Gastroesophageal sphincter (tissue), 4 donors: ENCODE measurements around the gene PNPO. TPM values are rescaled to one million over a fixed set of nuclear protein-coding genes. Genes with fewer than 3 reads are reported as not detected.

Experiments
- ATAC-seq: fragments of 150-250 bp; one replicate; pipeline ENCODE4 v1.9.1; 2016; ENCODE audit warnings: mild to moderate bottlenecking, moderate library complexity
- H3K27ac ChIP-seq, 4 donors: fragments of 200-600 bp; sonication (generic) in 3 of 4; 1 replicate in 3 of 4; 2 replicates in 1 of 4; pipeline ENCODE4 v1.5.1; 2016 to 2019
- H3K27me3 ChIP-seq: fragments of 200-600 bp; sonication (generic); one replicate; pipeline ENCODE4 v1.5.1; 2019
- H3K36me3 ChIP-seq, 2 donors: fragments of 200-600 bp; sonication (generic); one replicate each; pipeline ENCODE4 v1.5.1; 2019; ENCODE audit warnings: control low read depth in 1 of 2
- H3K4me1 ChIP-seq, 3 donors: fragments of 200-600 bp; sonication (generic); 1 replicate in 2 of 3; 2 replicates in 1 of 3; pipeline ENCODE4 v1.5.1; 2016 to 2019; ENCODE audit warnings: control low read depth in 2 of 3
- H3K4me3 ChIP-seq, 2 donors: fragments of 200-600 bp; sonication (generic); one replicate each; pipeline ENCODE4 v1.5.1; 2019; ENCODE audit warnings: mild to moderate bottlenecking in 1 of 2, moderate library complexity in 1 of 2
- H3K9me3 ChIP-seq, 3 donors: fragments of 200-600 bp; sonication (generic); one replicate each; pipeline ENCODE4 v1.5.1; 2017 to 2019; ENCODE audit warnings: control low read depth in 2 of 3
- EP300 ChIP-seq: sonication (generic); formaldehyde crosslinking; IDR thresholded peaks from one replicate; pipeline ENCODE4 v1.6.1; 2017; ENCODE audit warnings: antibody characterized with exemption, mild to moderate bottlenecking
- POLR2A ChIP-seq, 2 donors: fragments of 450-650 bp; IDR thresholded peaks; one replicate each; pipeline ENCODE4 v1.6.1; 2017; ENCODE audit warnings: antibody characterized with exemption in 2 of 2, mild to moderate bottlenecking in 2 of 2, moderate library complexity in 1 of 2
- POLR2AphosphoS5 ChIP-seq: sonication (generic); formaldehyde crosslinking; IDR thresholded peaks from one replicate; pipeline ENCODE4 v1.6.1; 2017; ENCODE audit warnings: antibody characterized with exemption
- WGBS, 2 donors: methylation state at CpG; one replicate each; pipeline ENCODE4 v1.1.5; 2018; ENCODE audit warnings: low coverage in 1 of 2; 5-methylcytosine and 5-hydroxymethylcytosine counted together
- total RNA-seq, 4 donors: library from RNA; depleted of rRNA; stranded (reverse); fragments of >200 nt; gene quantifications; one replicate each; pipeline ENCODE4 v1.1.0, GENCODE V29; 2016
- TF ChIP-seq, protein P1 (sequence below), 4 experiments: fragments of 200-600 bp in 2 of 4; fragments of 450-650 bp in 2 of 4; sonication (generic) in 1 of 4; IDR thresholded peaks; one replicate each; pipeline ENCODE4 v1.5.1; 2017 to 2019; ENCODE audit warnings: antibody characterized with exemption in 4 of 4, mild to moderate bottlenecking in 2 of 4, moderate library complexity in 2 of 4

PNPO gene
- total RNA-seq, 4 donors from 2014 or later, result 20.3 to 43.9 (median 21.9) TPM

DNA sequence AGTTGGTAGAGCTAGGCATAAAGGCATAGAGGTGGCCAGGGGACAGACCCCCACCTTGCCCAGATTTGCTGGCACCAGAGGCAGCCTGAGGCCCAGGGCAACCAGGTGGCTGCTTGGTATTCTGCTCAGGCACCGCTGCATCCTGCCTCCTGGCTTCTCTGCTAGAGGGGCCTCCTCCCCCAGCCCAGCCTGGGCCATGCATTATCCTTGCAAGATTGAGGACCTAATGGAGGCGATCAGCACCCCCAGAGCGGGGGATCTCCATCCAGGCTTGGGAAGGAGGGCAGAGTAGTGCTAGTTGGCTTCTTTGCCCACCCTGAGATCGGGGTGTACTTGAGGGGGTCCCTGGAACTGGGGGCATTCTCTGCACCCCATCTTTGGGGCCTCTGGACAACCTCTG, 53.4 kb downstream of the PNPO start:
- Histone ChIP-seq H3K36me3 (no peaks in the 10 kb centered on the region), H3K4me1 (no peaks in the 10 kb centered on the region), H3K4me3 (no peak overlapping the region), H3K27me3 (peaks cover 39% of the 10 kb centered on the region), H3K27ac (no peak overlapping the region), H3K9me3 (no peaks in the 10 kb centered on the region)
- 95% methylated on average over 3 of the region's 4 CpGs; no CpG with 5 or more reads in 1 of the 2 donors for WGBS, 2 donors
- no peak for TF ChIP-seq EP300
- TF ChIP-seq POLR2A (IDR thresholded peaks at IDR 0.05), result no peak
- TF ChIP-seq, protein P1, sequence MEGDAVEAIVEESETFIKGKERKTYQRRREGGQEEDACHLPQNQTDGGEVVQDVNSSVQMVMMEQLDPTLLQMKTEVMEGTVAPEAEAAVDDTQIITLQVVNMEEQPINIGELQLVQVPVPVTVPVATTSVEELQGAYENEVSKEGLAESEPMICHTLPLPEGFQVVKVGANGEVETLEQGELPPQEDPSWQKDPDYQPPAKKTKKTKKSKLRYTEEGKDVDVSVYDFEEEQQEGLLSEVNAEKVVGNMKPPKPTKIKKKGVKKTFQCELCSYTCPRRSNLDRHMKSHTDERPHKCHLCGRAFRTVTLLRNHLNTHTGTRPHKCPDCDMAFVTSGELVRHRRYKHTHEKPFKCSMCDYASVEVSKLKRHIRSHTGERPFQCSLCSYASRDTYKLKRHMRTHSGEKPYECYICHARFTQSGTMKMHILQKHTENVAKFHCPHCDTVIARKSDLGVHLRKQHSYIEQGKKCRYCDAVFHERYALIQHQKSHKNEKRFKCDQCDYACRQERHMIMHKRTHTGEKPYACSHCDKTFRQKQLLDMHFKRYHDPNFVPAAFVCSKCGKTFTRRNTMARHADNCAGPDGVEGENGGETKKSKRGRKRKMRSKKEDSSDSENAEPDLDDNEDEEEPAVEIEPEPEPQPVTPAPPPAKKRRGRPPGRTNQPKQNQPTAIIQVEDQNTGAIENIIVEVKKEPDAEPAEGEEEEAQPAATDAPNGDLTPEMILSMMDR (IDR thresholded peaks at IDR 0.05), result no peak
- TF ChIP-seq POLR2AphosphoS5, result no peak
- no peak for ATAC-seq

DNA sequence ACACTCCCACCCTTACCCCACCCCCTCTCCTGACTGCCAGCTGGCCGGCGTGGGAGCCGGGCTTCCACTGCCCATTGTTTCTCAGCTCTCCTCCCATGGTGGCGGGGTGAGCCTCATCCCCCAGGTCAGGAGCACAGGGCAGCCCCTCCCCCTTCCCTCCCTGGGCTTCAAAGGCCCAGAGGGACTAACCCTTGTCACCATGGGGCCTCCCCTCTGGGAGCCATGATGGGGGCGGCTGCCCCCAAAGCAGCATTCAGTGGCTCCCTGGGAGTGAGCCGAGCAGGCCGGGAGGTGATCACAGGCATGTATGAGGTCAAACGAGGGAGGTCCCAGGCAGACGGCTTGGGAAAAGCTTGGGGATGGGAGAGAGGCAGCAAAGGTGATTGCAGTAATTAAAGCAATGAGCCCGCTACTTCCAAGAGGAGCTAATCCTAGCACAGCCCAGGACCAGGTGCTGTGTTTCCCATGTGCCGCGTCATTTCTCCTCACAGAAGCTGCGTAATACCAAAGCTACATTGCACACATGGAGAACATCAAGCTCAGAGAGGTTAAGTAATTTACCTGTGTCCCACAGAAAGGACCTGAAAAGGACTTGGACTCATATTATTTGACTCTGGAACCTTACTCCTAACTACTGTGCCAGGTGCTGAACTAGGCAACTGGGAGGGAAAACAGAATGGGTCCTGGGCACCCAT, 54.0 kb downstream of the PNPO start:
- Histone ChIP-seq H3K36me3 (no peaks in the 10 kb centered on the region), H3K27ac (no peak overlapping the region), H3K4me1 (no peaks in the 10 kb centered on the region), H3K27me3 (peaks cover 39% of the 10 kb centered on the region), H3K9me3 (no peaks in the 10 kb centered on the region), H3K4me3 (no peak overlapping the region)
- ATAC-seq, result no peak
- TF ChIP-seq POLR2AphosphoS5, result no peak
- no peak for TF ChIP-seq EP300
- TF ChIP-seq POLR2A (IDR thresholded peaks at IDR 0.05), result no peak
- TF ChIP-seq, protein P1 (IDR thresholded peaks at IDR 0.05), result no peak
- WGBS, 2 donors, result 58 to 88% methylated on average over 5 to 8 of the region's 13 CpGs

DNA sequence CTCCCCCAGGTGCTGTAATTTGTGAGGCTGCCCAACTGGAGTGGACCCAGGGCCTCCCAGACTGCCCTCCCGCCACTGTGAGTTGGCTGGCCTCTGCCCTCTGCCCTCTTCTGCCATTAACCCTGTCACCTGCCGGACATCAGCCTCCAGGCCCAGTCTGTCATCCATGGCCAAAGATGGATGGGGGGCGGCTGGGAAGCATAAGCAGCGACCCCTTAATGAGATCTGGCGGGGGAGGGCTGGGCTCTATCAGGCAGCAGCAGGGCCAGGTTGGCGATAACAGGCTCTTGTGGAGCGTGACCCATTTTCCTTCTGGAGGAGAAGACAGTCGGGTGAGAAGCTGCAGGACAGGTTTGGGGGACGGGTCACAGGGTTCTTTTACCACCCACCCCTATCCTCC, 54.8 kb downstream of the PNPO start:
- H3K9me3 ChIP-seq, result no peaks in the 10 kb centered on the region
- WGBS, 2 donors, result 50 to 93% methylated on average over 2 of the region's 9 CpGs
- H3K4me1 ChIP-seq, result no peaks in the 10 kb centered on the region
- ATAC-seq, result no peak
- H3K27ac ChIP-seq, result no peak overlapping the region
- H3K27me3 ChIP-seq, result peaks cover 39% of the 10 kb centered on the region
- H3K4me3 ChIP-seq, result no peak overlapping the region
- TF ChIP-seq POLR2AphosphoS5 (no peak), EP300 (no peak), POLR2A (IDR thresholded peaks at IDR 0.05) (no peak)
- TF ChIP-seq, protein P1 (IDR thresholded peaks at IDR 0.05), result no peak
- H3K36me3 ChIP-seq, result no peaks in the 10 kb centered on the region

DNA sequence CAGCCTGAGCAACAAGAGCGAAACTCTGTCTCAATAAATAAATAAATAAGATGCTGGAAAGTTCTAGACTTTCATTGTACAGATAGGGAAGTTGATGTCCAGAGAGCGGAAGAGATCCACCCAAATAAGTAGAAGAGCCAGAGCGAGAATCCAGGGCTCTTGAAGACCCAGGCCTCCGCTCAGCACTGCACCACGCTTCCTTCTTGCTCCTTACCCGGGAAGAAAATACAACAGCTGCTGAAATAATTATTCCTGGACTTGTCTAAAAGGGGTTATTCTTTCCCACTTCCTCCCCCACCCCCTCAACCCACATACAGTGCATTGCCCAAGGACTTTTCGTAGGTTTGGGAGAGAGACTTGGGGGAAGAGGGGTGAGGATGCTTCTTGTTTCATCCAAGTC, 56.2 kb downstream of the PNPO start:
- 72% methylated on average over 5 to 7 of the region's 7 CpGs for WGBS, 2 donors
- no peak overlapping the region for H3K27ac ChIP-seq
- peaks cover 39% of the 10 kb centered on the region for H3K27me3 ChIP-seq
- H3K4me3 ChIP-seq, result no peak overlapping the region
- ATAC-seq, result no peak
- no peaks in the 10 kb centered on the region for H3K36me3 ChIP-seq
- TF ChIP-seq POLR2AphosphoS5 (no peak), EP300 (no peak), POLR2A (IDR thresholded peaks at IDR 0.05) (no peak)
- TF ChIP-seq, protein P1 (IDR thresholded peaks at IDR 0.05), result no peak
- peaks cover 0 to 11% (median 0%) of the 10 kb centered on the region in 3 donors for H3K4me1 ChIP-seq
- H3K9me3 ChIP-seq, result no peaks in the 10 kb centered on the region

DNA sequence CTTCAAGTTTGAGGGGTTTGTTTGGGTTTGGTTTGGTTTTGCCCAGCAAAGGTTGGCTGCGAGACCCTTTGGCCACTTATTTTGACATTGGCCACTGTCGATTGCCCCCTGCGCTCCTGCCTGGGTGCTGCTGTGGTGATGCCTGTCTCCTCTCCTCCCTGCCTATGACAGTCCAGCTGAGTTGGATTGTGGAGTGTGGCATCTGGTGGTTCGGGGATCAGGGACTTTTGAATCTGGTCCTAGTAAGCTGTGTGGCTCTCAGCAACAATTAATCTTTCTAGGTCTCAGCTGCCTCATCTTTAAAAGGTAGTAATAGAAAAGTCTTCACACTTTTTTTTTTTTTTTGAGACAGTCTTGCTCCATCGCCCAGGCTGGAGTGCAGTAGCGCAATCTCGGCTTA, 56.7 kb downstream of the PNPO start:
- Histone ChIP-seq H3K4me3 (no peak overlapping the region), H3K27me3 (peaks cover 39% of the 10 kb centered on the region), H3K36me3 (no peaks in the 10 kb centered on the region), H3K27ac (no peak overlapping the region), H3K4me1 (peaks cover 0 to 16% (median 0%) of the 10 kb centered on the region in 3 donors), H3K9me3 (no peaks in the 10 kb centered on the region)
- WGBS, 2 donors, result 79 to 95% methylated on average over 2 to 6 of the region's 7 CpGs
- ATAC-seq, result no peak
- TF ChIP-seq EP300, result no peak
- TF ChIP-seq, protein P1 (IDR thresholded peaks at IDR 0.05), result no peak
- no peak for TF ChIP-seq POLR2AphosphoS5
- TF ChIP-seq POLR2A (IDR thresholded peaks at IDR 0.05), result no peak
